GM12878 (cell line): ENCODE measurements around the gene BAK1. TPM values are rescaled to one million over a fixed set of nuclear protein-coding genes. Genes with fewer than 3 reads are reported as not detected.

Experiments used
- ATF2 ChIP-seq: IDR thresholded peaks from 2 replicates; pipeline ENCODE4 v1.6.1; 2012; ENCODE audit warnings: low read length, inconsistent platforms
- ATF3 ChIP-seq: IDR thresholded peaks from 2 replicates; pipeline ENCODE4 v1.6.1; 2011; ENCODE audit warnings: low read depth, mild to moderate bottlenecking, low read length, moderate library complexity, borderline replicate concordance; ENCODE audit errors: extremely low read depth
- CBX5 ChIP-seq: sonication (generic); IDR thresholded peaks from 2 replicates; pipeline ENCODE4 v1.6.1; 2016; ENCODE audit warnings: low read depth, moderate library complexity, mild to moderate bottlenecking, inconsistent platforms
- CHD2 ChIP-seq: IDR thresholded peaks from 2 replicates; pipeline ENCODE4 v1.6.1; 2011; ENCODE audit warnings: low read depth, low read length, improper control_type of control experiment, borderline replicate concordance
- CTCF ChIP-seq, 3 experiments: IDR thresholded peaks in 2 of 3; conservative IDR thresholded peaks in 1 of 3; 2 replicates each; pipeline ENCODE4 v1.5.1; 2011; ENCODE audit warnings: low read depth in 3 of 3, low read length in 3 of 3, mild to moderate bottlenecking in 3 of 3, control low read depth in 2 of 3, moderate library complexity in 2 of 3, inconsistent platforms in 1 of 3, mixed read lengths in 1 of 3; ENCODE audit not compliant: control insufficient read depth in 2 of 3, insufficient read depth in 1 of 3; ENCODE audit errors: extremely low read depth in 1 of 3
- FOS ChIP-seq: IDR thresholded peaks from 3 replicates; pipeline ENCODE4 v1.6.1; 2011; ENCODE audit warnings: borderline replicate concordance; ENCODE audit not compliant: insufficient read length; ENCODE audit errors: extremely low read depth
- FOXK2 ChIP-seq: fragments of 450-650 bp; IDR thresholded peaks from 2 replicates; pipeline ENCODE4 v1.6.1; 2017; ENCODE audit warnings: mild to moderate bottlenecking, moderate library complexity
- HCFC1 ChIP-seq: fragments of 150-350 bp; IDR thresholded peaks from 2 replicates; pipeline ENCODE4 v1.6.1; 2014; ENCODE audit warnings: low read length
- IKZF2 ChIP-seq, 2 experiments: fragments of 450-650 bp; IDR thresholded peaks; 2 replicates each; pipeline ENCODE4 v1.6.1; 2017; ENCODE audit warnings: mild to moderate bottlenecking in 2 of 2, moderate library complexity in 2 of 2
- IRF4 ChIP-seq: IDR thresholded peaks from 2 replicates; pipeline ENCODE4 v1.6.1; 2011; ENCODE audit warnings: low read depth, low read length
- KLF5 ChIP-seq: fragments of 450-650 bp; IDR thresholded peaks from 2 replicates; pipeline ENCODE4 v1.6.1; 2014; ENCODE audit warnings: mild to moderate bottlenecking; ENCODE audit not compliant: partially characterized antibody
- MAX ChIP-seq: IDR thresholded peaks from 2 replicates; pipeline ENCODE4 v1.6.1; 2012; ENCODE audit warnings: low read depth, low read length, improper control_type of control experiment
- MEF2B ChIP-seq: fragments of 450-650 bp; IDR thresholded peaks from 2 replicates; pipeline ENCODE4 v1.6.1; 2018; ENCODE audit warnings: mild to moderate bottlenecking, moderate library complexity; ENCODE audit not compliant: partially characterized antibody, poor library complexity, severe bottlenecking
- MTA3 ChIP-seq: IDR thresholded peaks from 2 replicates; pipeline ENCODE4 v1.6.1; 2012; ENCODE audit warnings: low read length, inconsistent platforms, borderline replicate concordance
- NFIC ChIP-seq: IDR thresholded peaks from 2 replicates; pipeline ENCODE4 v1.6.1; 2012; ENCODE audit warnings: low read depth, mild to moderate bottlenecking, inconsistent platforms, low read length, moderate library complexity
- NR2F1 ChIP-seq: fragments of 450-650 bp; conservative IDR thresholded peaks from 2 replicates; pipeline ENCODE4 v1.6.1; 2017; ENCODE audit warnings: mild to moderate bottlenecking
- PAX5 ChIP-seq: IDR thresholded peaks from 2 replicates; pipeline ENCODE4 v1.6.1; 2011; ENCODE audit warnings: low read depth, low read length, borderline replicate concordance
- PML ChIP-seq: IDR thresholded peaks from 2 replicates; pipeline ENCODE4 v1.6.1; 2012; ENCODE audit warnings: low read length, inconsistent platforms
- POLR2A ChIP-seq: IDR thresholded peaks from 2 replicates; pipeline ENCODE4 v1.6.1; 2011; ENCODE audit warnings: low read depth, mild to moderate bottlenecking, low read length
- POLR2AphosphoS5 ChIP-seq: IDR thresholded peaks from 2 replicates; pipeline ENCODE4 v1.6.1; 2011; ENCODE audit warnings: mild to moderate bottlenecking, low read length, inconsistent platforms
- RBBP5 ChIP-seq: fragments of 200-600 bp; sonication (generic); conservative IDR thresholded peaks from 2 replicates; pipeline ENCODE4 v1.6.1; 2016
- SIN3A ChIP-seq: IDR thresholded peaks from 2 replicates; pipeline ENCODE4 v1.6.1; 2012; ENCODE audit warnings: low read depth, low read length, improper control_type of control experiment
- SMC3 ChIP-seq: IDR thresholded peaks from 2 replicates; pipeline ENCODE4 v1.6.1; 2011; ENCODE audit warnings: low read length, improper control_type of control experiment, borderline replicate concordance
- SUZ12 ChIP-seq: fragments of 200-600 bp; sonication (generic); IDR thresholded peaks from one replicate; pipeline ENCODE4 v1.6.1; 2018; ENCODE audit warnings: antibody characterized with exemption, mild to moderate bottlenecking; ENCODE audit not compliant: unreplicated experiment
- USF2 ChIP-seq: IDR thresholded peaks from 2 replicates; pipeline ENCODE4 v1.6.1; 2011; ENCODE audit warnings: low read depth, low read length, improper control_type of control experiment, borderline replicate concordance
- ZNF207 ChIP-seq: fragments of 450-650 bp; IDR thresholded peaks from 2 replicates; pipeline ENCODE4 v1.6.1; 2014; ENCODE audit warnings: antibody characterized with exemption, mild to moderate bottlenecking, borderline replicate concordance
- ZNF24 ChIP-seq: fragments of 450-650 bp; IDR thresholded peaks from 2 replicates; pipeline ENCODE4 v1.6.1; 2017; ENCODE audit warnings: antibody characterized with exemption, mild to moderate bottlenecking
- ZNF384 ChIP-seq: IDR thresholded peaks from 2 replicates; pipeline ENCODE4 v1.6.1; 2012; ENCODE audit warnings: low read depth, mild to moderate bottlenecking, low read length, improper control_type of control experiment, borderline replicate concordance
- polyA plus RNA-seq, 11 experiments: library from polyadenylated mRNA; depleted of rRNA in 4 of 11; unstranded in 6 of 11; stranded (reverse) in 5 of 11; fragments of >200 nt; fragmentation: Nextera tagmentation in 4 of 11; fragmentation: Illumina TruSeq in 1 of 11; extraction: Ambion mirVana in 4 of 11; extraction: Trizol in 1 of 11; gene quantifications; 1 replicate in 1 of 11; 2 replicates in 10 of 11; pipeline versions ENCODE4 v1.2.1 to v1.2.3, GENCODE V29; 2011 to 2016; ENCODE audit warnings: inconsistent platforms in 2 of 11, missing spikeins in 2 of 11, low read depth in 1 of 11
- total RNA-seq, 4 experiments: library from RNA; depleted of rRNA in 3 of 4; stranded (reverse); fragments of >200 nt in 3 of 4; fragmentation: Illumina TruSeq in 1 of 4; extraction: Trizol in 1 of 4; gene quantifications; 2 replicates each; pipeline versions ENCODE4 v1.2.1 to v1.2.3, GENCODE V29; 2013 to 2021

BAK1 gene
- total and polyA plus RNA-seq, 10 of the 15 experiments (the other 5 are each of a cell fraction or from before 2014, with no cell fraction given) = 6.3 to 65.8 (median 29.6) TPM

GRCh38 chr6:33585403-33586107 lies 5.5 kb upstream of the BAK1 start (continued):
- peak; percentile 47 for TF ChIP-seq MEF2B
- peak; percentile 80 for TF ChIP-seq MAX
- TF ChIP-seq NFIC = no peak
- TF ChIP-seq IRF4 = 0 out of 2 replicates have a peak, but pooled peaks have one; percentile 53
- TF ChIP-seq SUZ12 = no peak
- TF ChIP-seq POLR2AphosphoS5 = peak; percentile 51; the same call in 1 of the 2 replicates
- peak; percentile 62 for TF ChIP-seq USF2
- no peak for TF ChIP-seq HCFC1
- no peak for TF ChIP-seq CBX5
- no peak for TF ChIP-seq ZNF24
- peak; percentile 43; the same call in 1 of the 2 replicates for TF ChIP-seq ATF3
- peak; percentile 73 for TF ChIP-seq SMC3
- TF ChIP-seq PML = no peak
- peak; percentile 48; the same call in 1 of the 2 replicates for TF ChIP-seq POLR2A
- no peak for TF ChIP-seq KLF5
- TF ChIP-seq IKZF2 (IDR thresholded peaks at IDR 0.05) = 0 out of 4 replicates have a peak, but pooled peaks of 1 of the 2 experiments have one; percentile 49
- no peak for TF ChIP-seq MTA3
- TF ChIP-seq ATF2 = no peak
- no peak for TF ChIP-seq ZNF384
- TF ChIP-seq CHD2 = no peak
- TF ChIP-seq FOS = no peak
- no peak for TF ChIP-seq SIN3A
- TF ChIP-seq CTCF (IDR thresholded peaks at IDR 0.05 in 2 of 3, conservative IDR thresholded peaks at IDR 0.05 in 1 of 3; ENCODE audit: control insufficient read depth in 2 of 3, extremely low read depth in 1 of 3, insufficient read depth in 1 of 3, low read depth in 3 of 3, low read length in 3 of 3) = peak; percentile 87 to 95 (median 95)
- no peak; the same call in 1 of the 2 replicates for TF ChIP-seq ZNF207
- no peak for TF ChIP-seq NR2F1
- TF ChIP-seq RBBP5 = no peak
- TF ChIP-seq FOXK2 = no peak
- peak; percentile 31; the same call in 1 of the 2 replicates for TF ChIP-seq PAX5
